Hematopoietic multipotent progenitor cell treated with erythropoietin and hydrocortisone succinate and interleukin-3 and kit ligand, for 4 days (in vitro differentiated cells): Measurements from ENCODE around the gene TEX13C.
"Not testable (repeated sequence)": the region's sequence is repeated elsewhere in the genome, so short reads cannot be mapped to it uniquely, and the experiment has no call there.

Experiments
- DNase-seq: peaks from one replicate; pipeline ENCODE4 v3.0.0-alpha.2; 2015

The TEX13C gene

GRCh38 chrX:125319646-125320521, at the start of gene TEX13C:
TSS of gene TEX13C (plus strand) at chrX:125319871. CDS start at chrX:125320120, 249 bp downstream.
- no peak for DNase-seq

GRCh38 chrX:125287282-125287681, 32.4 kb upstream of the TEX13C start:
- DNase-seq = no peak

GRCh38 chrX:125288343-125288742, 31.3 kb upstream of the TEX13C start:
- no peak for DNase-seq

- DNase-seq = no peak
These were observed 30.5 kb upstream of the TEX13C start for GRCh38 chrX:125289209-125289608.

GRCh38 chrX:125289920-125290319, 29.8 kb upstream of the TEX13C start:
- DNase-seq = no peak

- DNase-seq = no peak
These were observed 28.5 kb upstream of the TEX13C start for GRCh38 chrX:125291124-125291523.

- peak; percentile 51 for DNase-seq
These were observed 25.6 kb upstream of the TEX13C start for GRCh38 chrX:125293850-125294780.

GRCh38 chrX:125295337-125295736, 24.3 kb upstream of the TEX13C start:
- no peak for DNase-seq

- no peak for DNase-seq
These were observed 20.8 kb upstream of the TEX13C start for GRCh38 chrX:125298871-125299270.

- DNase-seq = no peak
These were observed 13.3 kb upstream of the TEX13C start for GRCh38 chrX:125306335-125306866.

- no peak for DNase-seq
These were observed 11.0 kb upstream of the TEX13C start for GRCh38 chrX:125308653-125309052.

GRCh38 chrX:125319166-125319565, 505 bp upstream of the TEX13C start:
- not testable (repeated sequence) for DNase-seq

GRCh38 chrX:125322431-125322830, 2.8 kb downstream of the TEX13C start:
- no peak for DNase-seq

GRCh38 chrX:125326599-125326998, 6.9 kb downstream of the TEX13C start:
- no peak for DNase-seq

- DNase-seq = no peak
These were observed 8.2 kb downstream of the TEX13C start for GRCh38 chrX:125327891-125328290.

- DNase-seq = no peak
These were observed 13.9 kb downstream of the TEX13C start for GRCh38 chrX:125333583-125333982.

GRCh38 chrX:125340490-125340889, 20.8 kb downstream of the TEX13C start:
- peak; percentile 80 for DNase-seq

- no peak for DNase-seq
These were observed 54.5 kb downstream of the TEX13C start for GRCh38 chrX:125374169-125374568.
